NCI-H345 treated with DMSO at 0.1 percent for 48 hours (cell line): ENCODE measurements around the gene BEST3.
A peak's percentile ranks its signal among the peaks of the same experiment; 100 is the strongest.
"Not testable (repeated sequence)": the region's sequence is repeated elsewhere in the genome, so short reads cannot be mapped to it uniquely, and the experiment has no call there.

ENCODE experiments used
- DNase-seq: peaks from one replicate; lab custom pipeline; 2025; ENCODE audit not compliant: unreplicated experiment; lab: John Stamatoyannopoulos, UW

Gene BEST3

GRCh38 chr12:69688471-69689427 lies 10.4 kb downstream of the BEST3 start:
- DNase-seq: no peak

DNA sequence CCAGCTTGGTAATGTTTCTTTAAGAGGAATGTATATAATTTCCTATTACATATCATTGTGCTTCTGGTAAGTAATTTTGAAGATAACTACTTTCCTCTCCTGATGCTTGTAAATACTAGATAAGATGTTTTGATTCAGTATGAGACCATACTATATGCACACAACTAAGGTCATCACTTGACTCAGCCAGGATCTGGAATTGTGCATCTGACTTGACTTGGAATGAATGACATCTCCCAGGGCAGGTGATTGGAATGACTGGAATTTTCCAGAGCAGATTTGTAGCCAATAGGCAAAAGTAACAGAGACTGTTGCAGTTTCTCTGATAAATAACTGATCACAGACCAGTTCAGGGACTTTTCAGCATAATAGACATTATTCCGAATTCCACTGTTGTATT lies 11.1 kb downstream of the BEST3 start:
- no peak for DNase-seq

GRCh38 chr12:69687390-69687789 lies 11.7 kb downstream of the BEST3 start:
- DNase-seq: no peak

DNA sequence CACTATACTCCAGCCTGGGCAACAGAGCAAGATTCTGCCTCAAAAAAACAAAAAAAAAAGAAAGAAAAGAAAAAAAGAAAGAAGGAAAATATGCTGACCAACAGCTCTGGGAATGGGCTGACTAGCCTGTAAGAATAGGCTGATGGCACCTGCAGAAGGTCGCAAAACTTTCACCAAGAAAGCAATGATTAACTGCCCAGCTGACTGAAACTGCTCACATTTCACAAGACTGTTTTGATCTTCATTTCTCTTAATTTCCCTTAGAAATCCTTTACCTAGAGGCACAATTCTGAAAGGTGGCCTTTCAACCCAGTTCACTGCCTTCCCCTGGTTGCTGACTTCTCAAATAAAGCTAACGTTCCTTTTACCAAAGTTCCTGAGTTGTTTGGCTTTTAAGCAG lies 12.4 kb downstream of the BEST3 start:
- DNase-seq: no peak

- no peak for DNase-seq
These were observed 13.3 kb downstream of the BEST3 start for GRCh38 chr12:69685810-69686209.

GRCh38 chr12:69684466-69684865 lies 14.6 kb downstream of the BEST3 start:
- no peak for DNase-seq

GRCh38 chr12:69682110-69682755 lies 16.9 kb downstream of the BEST3 start:
- no peak for DNase-seq

- DNase-seq: no peak
These were observed 20.0 kb downstream of the BEST3 start for GRCh38 chr12:69679119-69679518.

GRCh38 chr12:69676257-69677012 lies 22.7 kb downstream of the BEST3 start:
- DNase-seq: no peak

- no peak for DNase-seq
These were observed 26.9 kb downstream of the BEST3 start for GRCh38 chr12:69672195-69672594.

GRCh38 chr12:69671597-69671996 lies 27.5 kb downstream of the BEST3 start:
- DNase-seq: peak; percentile 12

DNA sequence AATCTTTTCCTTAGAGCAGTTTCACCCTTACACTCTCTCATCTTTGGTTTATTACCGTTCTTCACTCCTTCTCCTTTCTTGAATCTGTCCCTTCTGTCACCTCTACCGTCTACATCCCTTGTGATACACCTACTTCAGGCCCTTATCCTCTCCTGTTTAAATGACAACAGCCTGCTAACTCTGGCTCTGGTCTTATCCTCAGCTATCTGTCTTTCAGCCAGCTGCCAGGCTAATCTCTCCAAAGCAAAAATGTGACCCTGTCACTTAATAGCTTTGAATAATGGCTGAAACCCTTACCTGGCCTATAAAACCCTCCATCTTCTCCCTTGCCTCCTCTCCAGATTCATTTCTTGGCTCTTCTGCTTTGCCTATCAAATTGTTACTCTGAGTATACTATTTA lies 32.3 kb downstream of the BEST3 start:
- no peak for DNase-seq

DNA sequence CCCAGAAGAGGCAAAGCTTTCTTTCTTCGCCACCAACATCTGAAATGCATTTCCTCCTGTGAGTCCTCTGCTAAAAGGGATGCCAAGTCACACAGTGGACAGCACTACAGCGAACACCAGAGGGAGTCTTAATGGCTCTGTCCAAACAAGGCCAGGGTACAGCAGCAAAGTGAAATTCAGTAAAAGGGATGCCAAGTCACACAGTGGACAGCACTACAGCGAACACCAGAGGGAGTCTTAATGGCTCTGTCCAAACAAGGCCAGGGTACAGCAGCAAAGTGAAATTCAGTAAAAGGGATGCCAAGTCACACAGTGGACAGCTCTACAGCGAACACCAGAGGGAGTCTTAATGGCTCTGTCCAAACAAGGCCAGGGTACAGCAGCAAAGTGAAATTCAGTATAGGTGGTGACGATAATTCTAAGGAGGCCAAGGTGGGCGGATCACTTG lies 34.1 kb downstream of the BEST3 start:
- not testable (repeated sequence) for DNase-seq

GRCh38 chr12:69663726-69664125 lies 35.4 kb downstream of the BEST3 start:
- no peak for DNase-seq

GRCh38 chr12:69662764-69663163 lies 36.3 kb downstream of the BEST3 start:
- no peak for DNase-seq

GRCh38 chr12:69661386-69661785 lies 37.7 kb downstream of the BEST3 start:
- no peak for DNase-seq

DNA sequence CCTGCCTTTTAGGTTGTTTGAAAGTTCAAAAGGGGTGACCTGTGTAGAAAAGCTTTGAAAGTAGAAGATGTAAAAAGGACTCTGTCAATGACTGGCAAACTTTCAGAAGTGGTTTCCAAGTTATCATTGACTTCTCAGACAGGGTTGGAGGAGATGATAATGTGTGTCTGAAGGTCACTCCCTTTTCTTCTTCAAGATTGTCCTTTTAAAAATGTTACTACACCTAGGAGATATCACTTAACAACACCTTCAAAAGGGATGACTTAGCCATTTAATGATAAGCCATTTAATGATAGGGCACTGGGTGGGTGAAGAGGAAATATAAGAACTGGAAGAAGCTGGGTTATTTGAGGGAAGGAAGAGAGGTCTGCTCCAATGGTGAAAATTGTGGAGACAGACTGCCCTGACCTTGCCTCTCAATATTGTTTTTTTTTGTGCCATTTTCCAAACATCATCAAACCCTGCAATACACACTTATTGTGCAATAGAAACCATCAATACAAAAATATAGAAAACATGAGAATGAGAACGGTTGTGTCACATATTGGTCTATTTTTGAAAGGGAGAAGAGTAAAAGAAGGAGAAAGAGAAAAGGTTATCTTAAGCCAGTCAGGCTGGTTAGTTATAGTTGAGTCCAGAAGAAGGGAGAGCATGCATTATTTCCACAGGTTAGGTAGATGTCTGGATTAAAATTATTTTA lies 38.8 kb downstream of the BEST3 start:
- no peak for DNase-seq

DNA sequence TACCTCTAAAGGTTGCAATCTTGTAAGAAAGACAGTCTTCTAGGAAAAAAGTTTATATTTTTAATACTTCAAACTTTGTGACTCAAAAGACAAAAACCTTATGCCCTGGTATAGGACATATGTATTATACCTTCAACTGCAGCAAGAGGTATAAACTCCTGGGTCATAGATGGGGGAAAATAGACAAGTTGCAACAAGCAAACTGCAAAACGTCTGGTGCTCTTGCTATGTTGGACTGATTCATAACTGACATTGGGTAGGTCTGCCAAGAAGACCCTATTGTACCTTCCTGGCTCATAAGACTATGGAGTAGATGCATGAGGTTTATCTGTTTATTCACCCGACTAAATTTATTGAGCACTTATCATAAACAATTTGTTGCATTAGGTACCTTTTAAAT lies 40.9 kb downstream of the BEST3 start:
- no peak for DNase-seq

GRCh38 chr12:69657376-69658137 lies 41.5 kb downstream of the BEST3 start:
- no peak for DNase-seq
